SH-SY5Y (cell line): Measurements from ENCODE around the gene BUB1B.

Experiments
- GATA2 ChIP-seq: IDR thresholded peaks from 2 replicates; pipeline ENCODE4 v1.6.1; 2011; ENCODE audit warnings: mild to moderate bottlenecking, low read depth, low read length
- GATA3 ChIP-seq: IDR thresholded peaks from 2 replicates; pipeline ENCODE4 v1.6.1; 2011; ENCODE audit warnings: low read depth, mild to moderate bottlenecking, low read length, moderate library complexity

Gene BUB1B

DNA sequence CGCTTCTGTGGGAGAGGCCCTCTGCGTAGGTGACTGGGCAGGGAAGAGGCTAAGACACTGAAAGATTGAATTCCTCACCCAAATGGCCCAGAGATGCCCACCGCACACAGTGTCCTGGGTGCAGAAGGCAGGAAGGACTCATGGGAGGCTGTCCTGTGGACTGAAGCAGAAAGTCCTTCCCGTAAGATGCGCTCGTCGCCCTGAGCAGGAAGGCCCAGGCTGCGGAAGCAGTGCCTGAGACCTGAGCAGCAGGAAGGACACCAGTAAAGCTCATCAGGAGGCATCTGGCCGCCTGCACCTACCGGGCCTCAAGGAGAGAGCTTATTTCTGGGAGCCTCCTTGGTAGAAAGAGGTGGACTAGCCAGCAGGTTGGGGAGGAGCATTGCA lies 81.3 kb downstream of the BUB1B start:
- TF ChIP-seq GATA3 (no peak), GATA2 (no peak)

GRCh38 chr15:40242601-40243000 lies 81.7 kb downstream of the BUB1B start:
- no peak for TF ChIP-seq GATA2

- TF ChIP-seq GATA2 (no peak), GATA3 (no peak)
Observed at GRCh38 chr15:40243126-40243810, 82.4 kb downstream of the BUB1B start.

DNA sequence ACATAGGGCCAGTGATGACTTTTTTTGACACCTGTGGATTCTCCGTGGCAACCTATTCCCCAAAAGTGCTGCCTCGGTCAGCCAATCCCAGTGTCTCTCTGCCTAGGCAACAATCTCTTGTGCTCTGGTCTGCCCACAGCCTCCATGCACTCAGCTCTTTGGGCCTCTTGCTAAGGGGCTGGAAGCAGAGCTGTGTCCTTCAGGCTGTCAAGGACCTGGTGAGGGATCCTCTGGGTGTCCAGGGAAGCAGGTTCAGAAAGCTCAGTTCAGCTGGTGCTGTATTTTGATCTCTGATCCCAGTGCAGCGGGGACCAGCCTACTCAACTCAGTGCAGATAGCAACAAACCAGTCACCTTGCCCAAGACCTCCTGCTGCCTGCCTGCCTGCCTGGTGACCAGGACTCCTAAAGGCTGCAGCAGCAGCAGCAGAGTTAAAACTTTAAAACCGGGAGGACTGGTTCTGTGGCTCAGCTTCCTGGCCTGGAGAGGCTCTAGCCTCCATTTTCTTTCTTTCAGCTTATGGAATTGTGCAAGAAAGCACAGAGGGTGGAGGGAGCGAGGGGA lies 84.2 kb downstream of the BUB1B start:
- TF ChIP-seq GATA2 (no peak), GATA3 (no peak)

DNA sequence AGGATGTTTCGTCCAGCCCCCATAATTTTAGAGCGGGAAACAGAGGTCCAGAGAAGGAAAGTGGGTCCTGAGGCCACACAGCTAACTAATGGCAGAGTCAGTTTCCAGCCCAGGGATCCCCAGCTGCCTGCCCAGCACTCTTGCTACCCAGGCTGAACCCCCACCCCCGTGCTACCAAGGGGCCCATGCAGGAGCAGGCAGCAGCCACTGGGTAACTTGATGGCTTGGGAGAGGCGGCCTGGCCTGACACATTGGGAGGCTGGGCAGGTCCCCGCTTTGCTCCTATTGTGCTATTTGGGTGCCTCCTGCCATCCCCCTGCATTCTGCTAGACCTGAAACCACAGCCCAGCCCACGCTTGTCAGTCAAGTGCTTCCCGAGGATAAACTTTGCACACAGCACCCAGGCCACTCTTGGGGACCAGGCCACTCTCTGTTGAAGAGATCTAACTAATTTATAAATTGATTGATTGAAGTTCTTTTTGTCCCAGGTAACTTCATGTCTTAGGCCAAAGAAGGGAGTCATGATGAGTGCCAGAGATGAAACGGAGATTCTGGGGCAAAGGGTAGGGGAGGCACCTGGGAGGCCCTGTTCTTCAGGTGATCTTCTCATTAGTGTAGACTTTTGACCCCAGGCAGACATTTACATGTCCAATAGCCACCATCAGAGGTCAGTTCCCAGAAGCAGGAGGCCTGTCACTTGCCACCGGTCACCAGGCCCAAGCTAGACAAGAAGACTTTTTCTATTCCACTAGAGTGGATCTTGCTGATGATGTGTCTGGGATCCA lies 85.0 kb downstream of the BUB1B start:
- TF ChIP-seq GATA2: no peak
- no peak for TF ChIP-seq GATA3

DNA sequence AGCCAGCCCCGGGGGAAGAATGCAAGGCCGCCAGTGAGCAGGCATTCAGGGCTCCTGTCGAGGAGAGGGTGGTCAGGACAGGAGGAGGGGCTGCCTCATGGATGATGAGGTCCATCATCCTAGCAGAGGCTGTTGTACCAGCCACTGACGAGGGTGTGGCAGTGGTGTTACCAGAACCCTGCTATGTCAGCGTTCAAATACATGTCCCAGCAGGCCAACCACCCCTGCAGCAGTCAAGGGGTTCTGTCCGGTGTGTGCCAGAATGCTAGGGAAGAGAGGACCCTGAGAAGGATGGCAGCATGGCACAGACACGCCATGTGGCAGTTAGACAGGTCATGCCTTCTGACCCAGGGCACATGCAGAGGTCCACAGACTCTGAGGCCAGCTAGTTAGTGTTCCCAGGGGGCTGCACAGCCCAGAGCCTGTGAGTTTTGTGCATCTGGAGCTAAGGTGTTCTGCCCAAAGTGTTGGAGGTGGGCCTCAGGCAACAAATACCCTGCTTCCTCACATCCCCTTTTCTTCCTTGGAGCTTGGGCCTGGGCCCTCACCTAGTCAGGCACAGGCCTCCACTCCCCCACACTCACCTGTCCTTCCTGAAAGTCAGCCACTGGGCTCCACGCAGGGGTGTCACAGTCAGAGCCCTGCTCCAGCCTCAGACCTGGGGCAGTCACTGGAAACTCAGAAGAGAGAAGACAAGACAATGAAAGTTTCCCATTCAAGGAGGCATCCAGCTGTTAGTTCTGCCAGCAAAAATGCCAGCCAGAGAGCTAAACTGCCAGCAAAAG lies 85.8 kb downstream of the BUB1B start:
- TF ChIP-seq GATA2: no peak
- TF ChIP-seq GATA3: no peak

- TF ChIP-seq GATA3 (no peak), GATA2 (no peak)
Observed at GRCh38 chr15:40247406-40247971, 86.6 kb downstream of the BUB1B start.

GRCh38 chr15:40248006-40248783 lies 87.3 kb downstream of the BUB1B start:
- TF ChIP-seq GATA2 (no peak), GATA3 (no peak)

DNA sequence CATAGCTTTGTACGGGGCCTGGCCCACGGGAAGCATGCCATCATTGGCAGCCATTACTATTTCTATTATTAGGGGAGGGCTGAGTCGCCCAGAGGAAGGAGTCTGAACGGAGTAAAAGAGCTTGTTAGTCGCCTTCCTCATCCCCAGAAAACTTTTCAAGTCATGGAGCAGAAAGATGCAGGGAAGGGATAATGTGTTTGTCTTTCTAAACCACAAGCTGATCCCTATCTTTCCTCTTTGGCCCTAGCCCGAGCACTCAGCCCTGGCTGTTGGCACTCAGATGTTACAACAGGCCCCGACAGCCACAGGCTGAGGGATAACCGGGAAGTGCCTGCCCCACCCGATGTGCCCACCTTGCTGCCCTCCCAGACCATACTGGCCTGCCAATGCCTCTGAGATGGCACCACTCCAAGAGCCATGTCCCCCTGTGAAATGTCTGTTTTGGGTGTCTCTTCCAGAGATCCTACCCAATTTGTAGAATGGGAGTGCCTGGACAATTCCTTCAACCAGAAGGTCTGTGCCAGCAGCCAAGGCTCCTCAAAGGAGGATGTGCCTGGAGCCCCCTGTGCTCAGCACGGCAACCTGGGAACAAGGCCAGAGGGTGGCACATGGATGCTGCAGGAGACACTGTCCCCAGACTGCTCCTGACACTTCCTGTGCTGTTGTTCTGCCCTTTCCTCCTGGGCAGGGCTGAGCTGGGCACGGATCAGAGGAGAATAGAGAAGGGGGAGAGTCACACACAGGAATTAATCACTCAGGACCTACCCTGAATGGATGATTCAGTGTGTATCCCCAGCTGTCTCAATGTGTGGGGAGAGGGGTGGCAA lies 88.8 kb downstream of the BUB1B start:
- TF ChIP-seq GATA2 (peak; percentile 87), GATA3 (no peak)

DNA sequence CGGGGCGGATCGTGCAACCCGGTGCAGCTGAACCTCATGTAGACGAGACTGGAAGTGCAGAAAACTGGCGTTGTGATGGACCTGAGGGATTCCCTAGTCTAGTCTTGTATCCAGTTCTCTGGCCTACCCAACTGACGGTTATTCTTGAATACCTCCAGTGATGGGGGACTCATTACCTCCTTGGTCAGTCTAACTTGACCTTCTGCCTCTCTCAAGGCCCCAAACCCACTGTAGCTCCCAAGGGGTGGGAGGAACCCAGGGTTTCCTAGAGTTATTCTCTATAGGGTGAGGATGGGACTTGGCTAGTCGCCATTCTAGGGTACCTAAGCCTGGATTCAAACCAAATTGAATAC lies 89.4 kb downstream of the BUB1B start:
- TF ChIP-seq GATA2 (no peak), GATA3 (no peak)

DNA sequence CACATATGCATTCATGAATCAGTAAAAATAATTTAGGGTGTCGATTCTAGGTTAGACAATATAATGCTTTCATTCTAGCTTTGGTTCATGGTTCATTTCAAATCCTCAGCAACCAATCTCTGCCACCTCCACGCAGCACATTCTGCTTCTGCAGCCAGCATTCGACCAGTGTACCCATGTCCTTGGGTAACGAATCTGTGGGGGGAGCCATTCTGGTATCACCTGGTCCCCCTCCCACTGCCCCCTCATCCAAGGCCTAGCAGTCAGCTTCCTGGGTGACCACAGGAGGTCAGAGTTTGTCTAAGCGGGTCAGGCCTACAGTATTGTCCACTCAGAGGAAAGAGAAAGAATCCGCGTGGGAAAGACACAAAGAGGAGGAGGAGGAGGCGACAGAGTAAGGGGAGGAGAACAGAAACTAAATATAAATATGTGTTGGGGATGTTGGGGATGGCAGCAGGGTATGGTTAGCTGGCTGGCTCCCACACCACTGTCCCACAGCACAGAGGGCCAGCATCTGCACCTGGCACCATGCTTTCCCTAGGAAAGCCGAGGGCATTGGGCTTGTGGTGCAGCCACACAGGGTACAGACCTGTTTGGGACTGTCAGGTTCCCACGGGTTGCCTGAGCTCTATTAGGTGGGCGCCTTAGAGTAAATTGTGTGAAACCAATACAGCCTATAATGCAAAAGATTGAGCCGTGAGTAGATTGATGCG lies 90.1 kb downstream of the BUB1B start:
- TF ChIP-seq GATA3 (no peak), GATA2 (no peak)
